ENCODE data around the gene EPHA4.

- TF ChIP-seq CTCF (optimal IDR thresholded peaks at IDR 0.05 in 1 of 3, IDR thresholded peaks at IDR 0.05 in 1 of 3, conservative IDR thresholded peaks at IDR 0.05 in 1 of 3; ENCODE audit: extremely low read depth in 1 of 3, insufficient read depth in 2 of 3, low read length in 3 of 3) (no peak), EZH2 (IDR thresholded peaks at IDR 0.05; ENCODE audit: low read length) (no peak)
Observed at GRCh38 chr2:221448844-221449390, 123.2 kb downstream of the EPHA4 start.

All from keratinocyte (primary cell).